HCT116 (cell line): Measurements from ENCODE around the gene BMAL1. TPM values are rescaled to one million over a fixed set of nuclear protein-coding genes. Genes with fewer than 3 reads are reported as not detected.

Source experiments
- ATAC-seq: fragments of 200-7000 bp; cut with Tn5 transposase; 2 replicates; pipeline ENCODE4 v1.9.1; 2020; ENCODE audit warnings: mild to moderate bottlenecking, moderate library complexity
- BruUV-seq: library from RNA; stranded (reverse); fragments of 400-500 nt; replicated peaks from 2 replicates; lab custom pipeline; 2021; lab: Mats Ljungman, UMichigan
- CTCF ChIA-PET: fragments of 300-600 bp; sonication (Branson Sonifier 250); formaldehyde crosslinking; loops from one replicate; lab custom pipeline; 2021; ENCODE audit warnings: antibody characterized with exemption; lab: Charles Lee
- POLR2A ChIA-PET: fragments of 300-600, 350-600 bp; sonication (Branson Sonifier 250); formaldehyde crosslinking; loops from one replicate; lab custom pipeline; 2021; ENCODE audit warnings: antibody characterized with exemption; lab: Charles Lee
- RAD21 ChIA-PET, 2 experiments: fragments of 300-600 bp; sonication (Branson Sonifier 250); formaldehyde crosslinking; loops; one replicate each; lab custom pipeline; 2023; ENCODE audit warnings: low total read pairs in 2 of 2; ENCODE audit not compliant: uncharacterized antibody in 2 of 2, unreplicated experiment in 2 of 2, low non-redundant PET in 1 of 2; lab: Charles Lee
- DNase-seq: peaks from one replicate; pipeline ENCODE4 v3.0.0-alpha.2; 2010; ENCODE audit warnings: low read depth, low spot score
- H2AFZ ChIP-seq: fragments of 200-600 bp; shearing (Covaris generic), sonication (generic); 2 replicates; pipeline ENCODE4 v1.6.1; 2017; ENCODE audit warnings: low read depth, mixed run types, mixed read lengths, antibody characterized with exemption, low read length; ENCODE audit not compliant: poor library complexity, severe bottlenecking
- H3K27ac ChIP-seq: 2 replicates; pipeline ENCODE4 v1.5.1; 2012; ENCODE audit warnings: low read depth, low read length
- H3K27me3 ChIP-seq: fragments of 200-600 bp; sonication (generic); 2 replicates; pipeline ENCODE4 v1.6.1; 2016; ENCODE audit warnings: mixed run types, low read length, mixed read lengths; ENCODE audit not compliant: insufficient read depth
- H3K36me3 ChIP-seq, 2 experiments: fragments of 200-500 bp in 1 of 2; fragments of 200-600 bp in 1 of 2; sonication (Bioruptor generic) in 1 of 2; sonication (generic) in 1 of 2; 2 replicates each; pipeline versions ENCODE4 v1.5.1 to v1.6.1; 2014 to 2016; ENCODE audit warnings: low read length in 2 of 2, inconsistent platforms in 1 of 2, mixed read lengths in 1 of 2, mixed run types in 1 of 2; ENCODE audit not compliant: insufficient read depth in 2 of 2, control insufficient read depth in 1 of 2
- H3K4me1 ChIP-seq, 2 experiments: fragments of 200-600 bp in 1 of 2; sonication (generic) in 1 of 2; 2 replicates each; pipeline versions ENCODE4 v1.5.1 to v1.6.1; 2012 to 2017; ENCODE audit warnings: low read length in 2 of 2, inconsistent platforms in 1 of 2, mild to moderate bottlenecking in 1 of 2, mixed read lengths in 1 of 2, mixed run types in 1 of 2, moderate library complexity in 1 of 2; ENCODE audit not compliant: insufficient read depth in 2 of 2, control insufficient read depth in 1 of 2
- H3K4me2 ChIP-seq: fragments of 200-600 bp; sonication (generic); 2 replicates; pipeline ENCODE4 v1.6.1; 2017; ENCODE audit warnings: mixed run types, low read length, mixed read lengths
- H3K4me3 ChIP-seq, 2 experiments: fragments of 200-600 bp in 1 of 2; sonication (generic) in 1 of 2; replicated peaks in 1 of 2; 2 replicates each; pipeline ENCODE4 v1.5.1; 2011 to 2016; ENCODE audit warnings: low read length in 2 of 2, control low read depth in 1 of 2, low read depth in 1 of 2, mild to moderate bottlenecking in 1 of 2, mixed read lengths in 1 of 2, mixed run types in 1 of 2
- H3K79me2 ChIP-seq: fragments of 200-600 bp; sonication (generic); 2 replicates; pipeline ENCODE4 v1.6.1; 2017; ENCODE audit warnings: mild to moderate bottlenecking, mixed run types, low read length, moderate library complexity, mixed read lengths; ENCODE audit not compliant: insufficient read depth
- H3K9ac ChIP-seq: fragments of 200-600 bp; sonication (generic); 2 replicates; pipeline ENCODE4 v1.6.1; 2016; ENCODE audit warnings: low read length, mixed read lengths
- H3K9me2 ChIP-seq: fragments of 200-600 bp; sonication (generic), shearing (Covaris generic); 2 replicates; pipeline ENCODE4 v1.6.1; 2017; ENCODE audit warnings: mixed run types, mild to moderate bottlenecking, moderate library complexity; ENCODE audit not compliant: insufficient read depth
- H3K9me3 ChIP-seq, 2 experiments: fragments of 200-500 bp in 1 of 2; fragments of 200-600 bp in 1 of 2; sonication (Bioruptor generic) in 1 of 2; sonication (generic) in 1 of 2; 2 replicates each; pipeline ENCODE4 v1.6.1; 2014 to 2017; ENCODE audit warnings: low read length in 2 of 2, mixed read lengths in 2 of 2, inconsistent platforms in 1 of 2, low read depth in 1 of 2, mild to moderate bottlenecking in 1 of 2, mixed run types in 1 of 2, moderate library complexity in 1 of 2; ENCODE audit not compliant: control insufficient read depth in 1 of 2, insufficient read depth in 1 of 2
- H4K20me1 ChIP-seq: fragments of 200-600 bp; sonication (generic), shearing (Covaris generic); 2 replicates; pipeline ENCODE4 v1.6.1; 2017; ENCODE audit warnings: mixed run types, mild to moderate bottlenecking, moderate library complexity; ENCODE audit not compliant: insufficient read depth
- ATF3 ChIP-seq: IDR thresholded peaks from 2 replicates; pipeline ENCODE4 v1.6.1; 2012
- EGR1 ChIP-seq: IDR thresholded peaks from 2 replicates; pipeline ENCODE4 v1.6.1; 2012; ENCODE audit warnings: low read depth
- ELF1 ChIP-seq: IDR thresholded peaks from 2 replicates; pipeline ENCODE4 v1.6.1; 2012; ENCODE audit warnings: low read depth, borderline replicate concordance
- EZH2 ChIP-seq: fragments of 200-600 bp; sonication (generic); IDR thresholded peaks from 2 replicates; pipeline ENCODE4 v1.6.1; 2017; ENCODE audit warnings: antibody characterized with exemption, mixed run types
- EZH2phosphoT487 ChIP-seq: fragments of 200-600 bp; IDR thresholded peaks from 2 replicates; pipeline ENCODE4 v1.6.1; 2018; ENCODE audit warnings: antibody characterized with exemption, borderline replicate concordance
- JUND ChIP-seq: IDR thresholded peaks from 2 replicates; pipeline ENCODE4 v1.6.1; 2012
- MAX ChIP-seq: IDR thresholded peaks from 2 replicates; pipeline ENCODE4 v1.6.1; 2012
- POLR2AphosphoS5 ChIP-seq: IDR thresholded peaks from 2 replicates; pipeline ENCODE4 v1.6.1; 2011; ENCODE audit warnings: mild to moderate bottlenecking, low read depth, low read length, moderate library complexity
- RAD21 ChIP-seq: IDR thresholded peaks from 2 replicates; pipeline ENCODE4 v1.6.1; 2012; ENCODE audit warnings: low read depth, mild to moderate bottlenecking
- SIN3A ChIP-seq: IDR thresholded peaks from 2 replicates; pipeline ENCODE4 v1.6.1; 2012; ENCODE audit warnings: low read depth
- SRF ChIP-seq: IDR thresholded peaks from 2 replicates; pipeline ENCODE4 v1.6.1; 2012; ENCODE audit warnings: low read depth
- TCF7L2 ChIP-seq: IDR thresholded peaks from 2 replicates; pipeline ENCODE4 v1.7.0; 2011; ENCODE audit warnings: borderline replicate concordance, inconsistent platforms; ENCODE audit not compliant: insufficient read depth, insufficient read length; ENCODE audit errors: extremely low read depth
- ZFX ChIP-seq: fragments of 450-650 bp; IDR thresholded peaks from 2 replicates; pipeline ENCODE4 v1.6.1; 2017
- ZNF274 ChIP-seq: fragments of 200-500 bp; sonication (Bioruptor generic); IDR thresholded peaks from 2 replicates; pipeline ENCODE4 v1.6.1; 2014; ENCODE audit warnings: mild to moderate bottlenecking, low read depth, low read length, inconsistent platforms
- intact Hi-C: fragments of 100-400 bp; cut with micrococcal nuclease; formaldehyde crosslinking; loops from 2 replicates; pipeline ENCODE4 v1.10.0; 2022
- total RNA-seq: library from RNA; stranded (reverse); gene quantifications from one replicate; pipeline ENCODE4 v1.2.1, GENCODE V29; 2021; ENCODE audit not compliant: unreplicated experiment
- TF ChIP-seq, protein P1 (sequence below): IDR thresholded peaks from 2 replicates; pipeline ENCODE4 v1.6.1; 2011; ENCODE audit warnings: mild to moderate bottlenecking, low read length, moderate library complexity; ENCODE audit not compliant: insufficient replicate concordance; ENCODE audit errors: extremely low read depth

Gene BMAL1
- total RNA-seq, 1 experiment from 2014 or later: 17.6 TPM

DNA sequence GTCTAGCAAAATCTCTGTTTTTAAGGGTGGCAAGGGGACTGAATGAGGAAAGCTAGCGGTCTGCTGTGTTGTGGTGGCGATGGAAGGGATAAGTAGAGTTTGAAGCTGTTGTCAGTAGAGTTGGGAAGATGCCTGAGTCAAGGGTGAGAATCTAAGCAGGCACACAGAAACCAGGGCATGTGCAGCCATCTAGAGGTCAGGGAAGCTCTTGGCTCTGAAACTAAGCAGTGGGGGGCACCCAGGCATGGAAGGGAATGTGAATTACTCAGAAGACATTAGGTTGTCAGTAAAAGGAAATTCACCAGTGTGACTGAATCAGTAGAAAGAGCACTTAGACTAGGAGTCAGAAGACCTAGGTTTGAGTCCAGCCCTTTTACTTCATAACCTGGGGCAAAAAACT, 15.4 kb downstream of the BMAL1 start:
- ATAC-seq (no peak; the same call in 1 of the 2 replicates), DNase-seq (no peak)
- H3K4me1 ChIP-seq: no peaks in the 10 kb centered on the region; a peak in 1 of 4 replicates
- H3K9ac ChIP-seq: no peak overlapping the region
- ChIA-PET POLR2A (no interaction called here), RAD21 (no interaction called here), CTCF (no interaction called here)
- H3K27ac ChIP-seq: no peak overlapping the region
- H3K4me2 ChIP-seq: no peak overlapping the region
- H3K79me2 ChIP-seq: 0 out of 2 replicates have a peak, but pooled peaks cover 2% of the 10 kb centered on the region
- no peak overlapping the region for H2AFZ ChIP-seq
- no peaks in the 10 kb centered on the region for H3K9me2 ChIP-seq
- BruUV-seq: no TSS peak
- TF ChIP-seq EZH2 (no peak), ATF3 (no peak), RAD21 (no peak), ELF1 (no peak), SIN3A (no peak), JUND (no peak)
- TF ChIP-seq, protein P1, sequence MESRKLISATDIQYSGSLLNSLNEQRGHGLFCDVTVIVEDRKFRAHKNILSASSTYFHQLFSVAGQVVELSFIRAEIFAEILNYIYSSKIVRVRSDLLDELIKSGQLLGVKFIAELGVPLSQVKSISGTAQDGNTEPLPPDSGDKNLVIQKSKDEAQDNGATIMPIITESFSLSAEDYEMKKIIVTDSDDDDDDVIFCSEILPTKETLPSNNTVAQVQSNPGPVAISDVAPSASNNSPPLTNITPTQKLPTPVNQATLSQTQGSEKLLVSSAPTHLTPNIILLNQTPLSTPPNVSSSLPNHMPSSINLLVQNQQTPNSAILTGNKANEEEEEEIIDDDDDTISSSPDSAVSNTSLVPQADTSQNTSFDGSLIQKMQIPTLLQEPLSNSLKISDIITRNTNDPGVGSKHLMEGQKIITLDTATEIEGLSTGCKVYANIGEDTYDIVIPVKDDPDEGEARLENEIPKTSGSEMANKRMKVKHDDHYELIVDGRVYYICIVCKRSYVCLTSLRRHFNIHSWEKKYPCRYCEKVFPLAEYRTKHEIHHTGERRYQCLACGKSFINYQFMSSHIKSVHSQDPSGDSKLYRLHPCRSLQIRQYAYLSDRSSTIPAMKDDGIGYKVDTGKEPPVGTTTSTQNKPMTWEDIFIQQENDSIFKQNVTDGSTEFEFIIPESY: no peak
- H4K20me1 ChIP-seq: no peaks in the 10 kb centered on the region
- H3K4me3 ChIP-seq: no peak overlapping the region
- H3K27me3 ChIP-seq: no peaks in the 10 kb centered on the region
- no peaks in the 10 kb centered on the region for H3K9me3 ChIP-seq
- intact Hi-C loops: no loop called here
- H3K36me3 ChIP-seq: no peaks in the 10 kb centered on the region

- H3K4me3 ChIP-seq: no peak overlapping the region
- no peaks in the 10 kb centered on the region for H3K9me3 ChIP-seq
- ChIA-PET RAD21 (no interaction called here), POLR2A (no interaction called here), CTCF (no interaction called here)
- H3K36me3 ChIP-seq: no peaks in the 10 kb centered on the region
- H4K20me1 ChIP-seq: no peaks in the 10 kb centered on the region
- H3K9ac ChIP-seq: no peak overlapping the region
- no peak for ATAC-seq
- H3K27me3 ChIP-seq: no peaks in the 10 kb centered on the region
- TF ChIP-seq EZH2phosphoT487: no peak
- TF ChIP-seq TCF7L2: no peak
- no peak for TF ChIP-seq EGR1
- no peak for TF ChIP-seq SIN3A
- no peak for TF ChIP-seq POLR2AphosphoS5
- TF ChIP-seq ZNF274: no peak
- no peak for TF ChIP-seq ELF1
- TF ChIP-seq MAX: no peak
- TF ChIP-seq ZFX: no peak
- no peak for TF ChIP-seq SRF
- no peak for TF ChIP-seq EZH2
- no TSS peak for BruUV-seq
- H3K79me2 ChIP-seq: 0 out of 2 replicates have a peak, but pooled peaks cover 2% of the 10 kb centered on the region
- no peak overlapping the region for H3K27ac ChIP-seq
- no peak for DNase-seq
- no peak overlapping the region for H3K4me2 ChIP-seq
- H3K9me2 ChIP-seq: no peaks in the 10 kb centered on the region
- H3K4me1 ChIP-seq: no peaks in the 10 kb centered on the region; a peak in 1 of 4 replicates
- H2AFZ ChIP-seq: no peak overlapping the region
- intact Hi-C loops: no loop called here
These were observed 16.6 kb downstream of the BMAL1 start for GRCh38 chr11:13294178-13294577.
